Endothelial cell (in vitro differentiated cells): Measurements from ENCODE around the gene ARX. TPM values are rescaled to one million over a fixed set of nuclear protein-coding genes. Genes with fewer than 3 reads are reported as not detected.

Experiments
- DNase-seq: peaks from one replicate; pipeline ENCODE4 v3.0.0; 2021; ENCODE audit warnings: low spot score
- H3K27ac Mint-ChIP-seq: one replicate; pipeline ENCODE4 v1.8.0; 2021; ENCODE audit warnings: mixed read lengths, inconsistent platforms; ENCODE audit not compliant: unreplicated experiment
- H3K27me3 Mint-ChIP-seq: one replicate; pipeline ENCODE4 v1.8.0; 2021; ENCODE audit warnings: mild to moderate bottlenecking, moderate library complexity, mixed read lengths, inconsistent platforms; ENCODE audit not compliant: unreplicated experiment
- H3K36me3 Mint-ChIP-seq: one replicate; pipeline ENCODE4 v1.8.0; 2021; ENCODE audit warnings: mild to moderate bottlenecking, low read depth, mixed read lengths, inconsistent platforms; ENCODE audit not compliant: unreplicated experiment
- H3K4me1 Mint-ChIP-seq: one replicate; pipeline ENCODE4 v1.8.0; 2021; ENCODE audit warnings: mild to moderate bottlenecking, mixed read lengths, inconsistent platforms; ENCODE audit not compliant: unreplicated experiment
- H3K4me3 Mint-ChIP-seq: one replicate; pipeline ENCODE4 v1.8.0; 2021; ENCODE audit warnings: mild to moderate bottlenecking, mixed read lengths, inconsistent platforms; ENCODE audit not compliant: unreplicated experiment
- H3K9me3 Mint-ChIP-seq: one replicate; pipeline ENCODE4 v1.8.0; 2021; ENCODE audit warnings: mixed read lengths, inconsistent platforms; ENCODE audit not compliant: unreplicated experiment
- CTCF ChIP-seq: fragments of 200-600 bp; sonication (generic); IDR thresholded peaks from one replicate; pipeline ENCODE4 v1.5.0; 2021; ENCODE audit warnings: antibody characterized with exemption; ENCODE audit not compliant: unreplicated experiment
- total RNA-seq: library from RNA; stranded (reverse); fragmentation: NEBNext Ultra II Directional; extraction: Animal tissue kit (Norgen Biotek cat#: 25700); gene quantifications from one replicate; pipeline ENCODE4 v1.2.1, GENCODE V29; 2021; ENCODE audit not compliant: unreplicated experiment

The ARX gene
- total RNA-seq, 1 donor from 2014 or later: not detected

GRCh38 chrX:25017667-25018247 is 2.0 kb upstream of the ARX start:
- Mint-ChIP-seq H3K36me3 (no peaks in the 10 kb centered on the region), H3K4me1 (peaks cover 8% of the 10 kb centered on the region), H3K4me3 (peak overlapping the region; percentile 83), H3K27me3 (peaks cover 10% of the 10 kb centered on the region), H3K9me3 (no peaks in the 10 kb centered on the region), H3K27ac (no peak overlapping the region)
- TF ChIP-seq CTCF: no peak
- DNase-seq: no peak

- DNase-seq: no peak
- TF ChIP-seq CTCF: no peak
- Mint-ChIP-seq H3K4me1 (peaks cover 8% of the 10 kb centered on the region), H3K9me3 (no peaks in the 10 kb centered on the region), H3K4me3 (peak overlapping the region; percentile 83), H3K36me3 (no peaks in the 10 kb centered on the region), H3K27me3 (peaks cover 10% of the 10 kb centered on the region), H3K27ac (no peak overlapping the region)
Measured at GRCh38 chrX:25016938-25017598, 1.3 kb upstream of the ARX start.

- no peak overlapping the region for H3K27ac Mint-ChIP-seq
- no peak for DNase-seq
- TF ChIP-seq CTCF: no peak
- peaks cover 10% of the 10 kb centered on the region for H3K27me3 Mint-ChIP-seq
- no peaks in the 10 kb centered on the region for H3K36me3 Mint-ChIP-seq
- no peaks in the 10 kb centered on the region for H3K9me3 Mint-ChIP-seq
- peaks cover 6% of the 10 kb centered on the region for H3K4me1 Mint-ChIP-seq
- H3K4me3 Mint-ChIP-seq: no peak overlapping the region
Measured at GRCh38 chrX:25016361-25016671, 551 bp upstream of the ARX start.

GRCh38 chrX:25014366-25014838 is 1.4 kb downstream of the ARX start:
- H3K9me3 Mint-ChIP-seq: no peaks in the 10 kb centered on the region
- H3K4me1 Mint-ChIP-seq: peaks cover 6% of the 10 kb centered on the region
- no peaks in the 10 kb centered on the region for H3K36me3 Mint-ChIP-seq
- no peak for TF ChIP-seq CTCF
- peaks cover 10% of the 10 kb centered on the region for H3K27me3 Mint-ChIP-seq
- no peak for DNase-seq
- H3K4me3 Mint-ChIP-seq: no peak overlapping the region
- H3K27ac Mint-ChIP-seq: no peak overlapping the region

GRCh38 chrX:25013632-25014365 is 2.0 kb downstream of the ARX start:
- no peaks in the 10 kb centered on the region for H3K36me3 Mint-ChIP-seq
- TF ChIP-seq CTCF: no peak
- no peak overlapping the region for H3K27ac Mint-ChIP-seq
- DNase-seq: no peak
- no peak overlapping the region for H3K4me3 Mint-ChIP-seq
- no peaks in the 10 kb centered on the region for H3K9me3 Mint-ChIP-seq
- peaks cover 4% of the 10 kb centered on the region for H3K4me1 Mint-ChIP-seq
- peaks cover 10% of the 10 kb centered on the region for H3K27me3 Mint-ChIP-seq
